ENCODE measurements around the gene GCNA. TPM values are rescaled to one million over a fixed set of nuclear protein-coding genes. Genes with fewer than 3 reads are reported as not detected.

The GCNA gene, protein sequence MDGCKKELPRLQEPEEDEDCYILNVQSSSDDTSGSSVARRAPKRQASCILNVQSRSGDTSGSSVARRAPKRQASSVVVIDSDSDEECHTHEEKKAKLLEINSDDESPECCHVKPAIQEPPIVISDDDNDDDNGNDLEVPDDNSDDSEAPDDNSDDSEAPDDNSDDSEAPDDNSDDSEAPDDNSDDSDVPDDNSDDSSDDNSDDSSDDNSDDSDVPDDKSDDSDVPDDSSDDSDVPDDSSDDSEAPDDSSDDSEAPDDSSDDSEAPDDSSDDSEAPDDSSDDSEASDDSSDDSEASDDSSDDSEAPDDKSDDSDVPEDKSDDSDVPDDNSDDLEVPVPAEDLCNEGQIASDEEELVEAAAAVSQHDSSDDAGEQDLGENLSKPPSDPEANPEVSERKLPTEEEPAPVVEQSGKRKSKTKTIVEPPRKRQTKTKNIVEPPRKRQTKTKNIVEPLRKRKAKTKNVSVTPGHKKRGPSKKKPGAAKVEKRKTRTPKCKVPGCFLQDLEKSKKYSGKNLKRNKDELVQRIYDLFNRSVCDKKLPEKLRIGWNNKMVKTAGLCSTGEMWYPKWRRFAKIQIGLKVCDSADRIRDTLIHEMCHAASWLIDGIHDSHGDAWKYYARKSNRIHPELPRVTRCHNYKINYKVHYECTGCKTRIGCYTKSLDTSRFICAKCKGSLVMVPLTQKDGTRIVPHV
- total RNA-seq (2012; rRNA removed) = 2.0 TPM in 2 replicates

DNA sequence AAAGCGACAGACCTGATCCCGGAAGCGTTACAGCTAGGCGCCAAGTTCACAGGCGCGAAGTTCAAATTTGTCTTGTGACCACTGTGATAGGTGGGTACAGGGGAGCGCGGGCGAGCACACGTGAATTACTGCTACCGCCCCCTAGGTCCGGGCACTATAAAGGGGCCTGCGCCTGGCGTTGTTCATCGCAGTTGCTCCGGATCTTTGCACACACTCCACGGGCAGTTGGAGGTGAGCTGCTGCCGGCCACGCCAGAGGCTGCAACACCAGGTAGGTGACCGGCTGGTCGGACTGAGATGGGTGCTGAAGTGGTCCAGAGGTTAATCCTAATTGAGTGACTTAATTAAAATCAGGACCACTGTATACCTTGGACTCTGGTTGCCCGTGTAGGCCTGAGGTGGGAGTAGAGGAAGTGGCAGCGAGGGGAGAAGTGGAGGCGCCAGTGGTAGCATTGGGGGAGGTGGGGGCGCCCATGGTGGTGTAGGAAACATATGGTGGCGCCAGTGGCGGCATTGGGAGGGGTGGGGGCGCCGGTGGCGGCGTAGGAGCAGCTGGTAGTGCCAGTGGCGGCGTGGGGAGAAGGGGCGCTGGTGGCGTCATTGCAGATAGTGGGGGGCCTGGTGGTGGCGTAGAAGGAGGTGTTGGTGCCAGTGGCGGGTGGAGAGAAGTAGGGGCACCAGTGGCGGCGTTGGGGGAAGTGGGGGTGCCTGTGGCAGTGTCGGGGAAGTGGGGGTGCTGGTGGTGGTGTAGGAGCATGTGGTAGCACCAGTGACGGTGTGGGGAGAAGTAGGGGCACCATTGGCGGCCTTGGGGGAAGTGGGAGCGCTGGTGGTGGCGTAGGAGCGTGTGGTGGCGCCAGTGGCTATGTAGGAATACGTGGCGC, at the start of gene GCNA:
GCNA (plus strand) TSS at position 185 of the 883 bp plus-strand sequence. CDS start 2,385 bp downstream, outside the sequence.
- H3K4me3 ChIP-seq (ENCODE audit: low read length) = no peak within 1 kb of the TSS
- H3K9ac ChIP-seq (ENCODE audit: low read depth, low read length) = no peak within 1 kb of the TSS
- H3K9me3 ChIP-seq (replicated peaks; ENCODE audit: low read length) = no peaks in the 10 kb centered on the region
- no peak within 1 kb of the TSS for H3K4me2 ChIP-seq (ENCODE audit: low read length)
- H3K36me3 ChIP-seq (ENCODE audit: insufficient read depth, low read length) = peaks cover 20% of the 10 kb centered on the region
- H3K27me3 ChIP-seq (ENCODE audit: control insufficient read depth, insufficient read depth, low read length) = no peaks in the 10 kb centered on the region
- peaks cover 4% of the 10 kb centered on the region for H3K4me1 ChIP-seq (ENCODE audit: control insufficient read depth, insufficient read depth, low read length)

DNA sequence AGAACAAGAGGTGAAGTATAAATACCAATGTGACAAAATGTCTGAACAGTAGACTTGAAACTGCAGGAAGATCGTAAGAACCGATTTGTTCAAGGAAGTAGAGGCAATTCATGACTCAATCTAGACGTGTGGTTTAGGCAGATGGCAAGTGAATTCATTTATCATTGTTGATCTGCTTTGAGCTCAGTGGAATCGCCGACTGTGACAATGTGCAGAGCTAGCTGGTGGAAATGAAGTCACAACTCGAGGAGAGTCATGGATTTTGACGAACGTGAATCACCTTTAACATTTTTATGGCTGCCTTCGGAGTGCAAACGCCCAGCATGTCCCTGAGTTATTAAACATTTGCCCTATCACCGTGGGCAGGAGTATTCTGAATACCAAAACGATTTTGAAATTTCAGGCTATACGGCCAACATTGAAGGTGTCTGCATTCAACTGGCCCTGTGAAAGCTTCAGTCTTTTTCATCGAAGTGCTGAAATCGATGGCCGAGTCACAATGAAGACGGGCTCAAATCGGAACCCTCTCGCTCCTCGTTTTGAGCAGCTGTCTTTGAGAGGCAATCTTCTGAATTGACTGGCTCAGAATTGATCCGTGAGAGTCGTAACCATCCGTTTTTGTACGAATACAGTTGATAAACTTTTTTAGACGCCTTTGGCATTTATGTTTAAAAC, 46.0 kb upstream of the GCNA start:
- Histone ChIP-seq H3K36me3 (ENCODE audit: insufficient read depth, low read length) (no peaks in the 10 kb centered on the region), H3K27me3 (ENCODE audit: control insufficient read depth, insufficient read depth, low read length) (no peaks in the 10 kb centered on the region), H3K9ac (ENCODE audit: low read depth, low read length) (peak overlapping the region; percentile 76), H3K4me3 (ENCODE audit: low read length) (peak overlapping the region; percentile 65), H3K9me3 (replicated peaks; ENCODE audit: low read length) (no peaks in the 10 kb centered on the region), H3K4me2 (ENCODE audit: low read length) (peak overlapping the region; percentile 79), H3K4me1 (ENCODE audit: control insufficient read depth, insufficient read depth, low read length) (peaks cover 4% of the 10 kb centered on the region)

DNA sequence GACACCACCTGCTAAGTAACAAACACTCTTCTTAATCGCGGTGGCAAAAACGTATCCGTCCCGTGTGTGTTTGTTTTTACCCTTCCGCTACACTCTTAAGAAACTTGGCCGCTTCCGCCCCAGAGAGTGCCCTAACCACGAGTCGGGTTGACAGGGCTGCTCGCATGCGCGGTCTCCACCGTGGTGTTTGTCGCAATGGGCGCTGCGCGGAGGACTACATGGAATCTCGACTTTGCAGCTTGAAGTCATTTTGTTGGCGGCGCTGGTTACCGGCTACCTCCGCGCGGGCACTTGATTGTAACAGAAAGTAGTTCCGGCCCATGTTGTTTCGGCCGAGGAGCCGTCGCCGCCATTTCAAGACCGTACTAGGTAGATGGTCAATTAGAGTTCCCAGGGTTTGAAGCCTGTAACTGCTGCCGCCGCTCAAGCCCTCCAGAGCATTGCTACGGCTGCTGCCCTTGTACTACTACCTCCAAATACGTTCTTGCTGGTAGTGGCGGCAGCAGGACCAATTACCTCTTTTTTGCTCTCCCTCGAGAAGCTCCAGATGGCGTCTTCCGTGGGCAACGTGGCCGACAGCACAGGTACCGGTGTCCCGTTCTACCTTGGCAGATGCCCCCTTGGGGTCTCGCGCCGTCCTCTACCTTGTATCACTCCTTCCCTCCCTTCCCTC, 45.3 kb upstream of the GCNA start, which contains the start of gene OGT:
OGT (plus strand) TSS at position 352 of the 673 bp plus-strand sequence; CDS start at position 548, 196 bp downstream.
- Histone ChIP-seq H3K9ac (ENCODE audit: low read depth, low read length) (peak within 1 kb of the TSS; percentile 89), H3K4me3 (ENCODE audit: low read length) (peak within 1 kb of the TSS; percentile 83), H3K9me3 (replicated peaks; ENCODE audit: low read length) (no peaks in the 10 kb centered on the region), H3K27me3 (ENCODE audit: control insufficient read depth, insufficient read depth, low read length) (no peaks in the 10 kb centered on the region), H3K4me2 (ENCODE audit: low read length) (peak within 1 kb of the TSS; percentile 81), H3K36me3 (ENCODE audit: insufficient read depth, low read length) (no peaks in the 10 kb centered on the region), H3K4me1 (ENCODE audit: control insufficient read depth, insufficient read depth, low read length) (peaks cover 4% of the 10 kb centered on the region)

DNA sequence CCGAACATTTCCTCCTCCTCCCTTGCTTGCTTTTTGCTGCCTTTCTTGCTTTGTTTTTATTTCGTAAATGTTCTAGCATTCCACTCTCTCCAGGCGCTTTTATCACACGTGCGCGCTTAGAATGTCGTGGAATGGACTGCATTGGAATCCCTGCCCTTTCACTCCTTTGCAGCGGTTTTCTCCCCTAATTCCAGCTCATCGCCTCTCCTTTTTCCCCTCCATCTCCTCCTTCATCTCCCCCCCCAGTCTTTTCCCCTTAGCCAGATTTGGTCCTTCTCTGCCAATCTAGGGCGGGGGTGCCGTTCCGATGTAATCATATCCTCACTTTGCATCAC, 44.8 kb upstream of the GCNA start:
- no peaks in the 10 kb centered on the region for H3K36me3 ChIP-seq (ENCODE audit: insufficient read depth, low read length)
- no peaks in the 10 kb centered on the region for H3K27me3 ChIP-seq (ENCODE audit: control insufficient read depth, insufficient read depth, low read length)
- peaks cover 4% of the 10 kb centered on the region for H3K4me1 ChIP-seq (ENCODE audit: control insufficient read depth, insufficient read depth, low read length)
- peak overlapping the region; percentile 81 for H3K4me2 ChIP-seq (ENCODE audit: low read length)
- H3K9me3 ChIP-seq (replicated peaks; ENCODE audit: low read length) = no peaks in the 10 kb centered on the region
- H3K4me3 ChIP-seq (ENCODE audit: low read length) = peak overlapping the region; percentile 83
- H3K9ac ChIP-seq (ENCODE audit: low read depth, low read length) = peak overlapping the region; percentile 89

DNA sequence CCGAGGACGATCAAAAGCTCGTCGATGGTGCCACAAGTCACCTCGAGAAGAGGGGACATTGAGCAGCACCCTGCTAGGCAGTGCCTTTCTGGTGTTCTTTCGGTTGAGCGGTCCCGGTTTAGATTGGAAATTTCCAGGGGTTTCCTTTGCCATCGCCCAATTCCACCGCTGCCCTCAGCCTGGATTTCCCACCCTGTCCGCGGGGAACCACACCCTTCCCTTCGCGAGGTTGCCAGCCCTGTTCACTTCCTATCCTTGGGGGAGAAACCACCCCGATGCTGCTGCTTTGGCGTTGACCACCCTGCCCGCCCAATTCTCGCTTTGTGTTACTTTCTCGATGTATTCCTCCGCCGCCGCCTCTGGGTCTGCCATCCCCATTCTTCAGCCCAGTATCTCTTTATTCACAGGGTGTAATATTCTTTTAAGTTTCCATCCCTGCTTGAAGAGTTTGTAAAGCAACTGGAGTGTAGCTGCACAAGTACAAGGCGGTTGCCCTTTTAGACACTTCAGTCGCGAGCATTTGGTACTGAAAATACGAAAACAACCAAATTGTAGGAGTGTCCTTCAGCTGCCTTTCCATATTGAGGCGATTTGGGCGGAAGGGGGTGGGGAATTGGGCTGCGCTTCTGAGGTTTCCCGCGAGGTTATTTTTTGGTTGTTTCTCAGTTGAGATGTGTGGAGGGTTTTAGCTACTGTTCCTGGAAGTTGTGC, 44.2 kb upstream of the GCNA start:
- no peaks in the 10 kb centered on the region for H3K27me3 ChIP-seq (ENCODE audit: control insufficient read depth, insufficient read depth, low read length)
- peaks cover 4% of the 10 kb centered on the region for H3K4me1 ChIP-seq (ENCODE audit: control insufficient read depth, insufficient read depth, low read length)
- no peaks in the 10 kb centered on the region for H3K36me3 ChIP-seq (ENCODE audit: insufficient read depth, low read length)
- H3K9ac ChIP-seq (ENCODE audit: low read depth, low read length) = peak overlapping the region; percentile 89
- peak overlapping the region; percentile 83 for H3K4me3 ChIP-seq (ENCODE audit: low read length)
- H3K9me3 ChIP-seq (replicated peaks; ENCODE audit: low read length) = no peaks in the 10 kb centered on the region
- peak overlapping the region; percentile 81 for H3K4me2 ChIP-seq (ENCODE audit: low read length)

DNA sequence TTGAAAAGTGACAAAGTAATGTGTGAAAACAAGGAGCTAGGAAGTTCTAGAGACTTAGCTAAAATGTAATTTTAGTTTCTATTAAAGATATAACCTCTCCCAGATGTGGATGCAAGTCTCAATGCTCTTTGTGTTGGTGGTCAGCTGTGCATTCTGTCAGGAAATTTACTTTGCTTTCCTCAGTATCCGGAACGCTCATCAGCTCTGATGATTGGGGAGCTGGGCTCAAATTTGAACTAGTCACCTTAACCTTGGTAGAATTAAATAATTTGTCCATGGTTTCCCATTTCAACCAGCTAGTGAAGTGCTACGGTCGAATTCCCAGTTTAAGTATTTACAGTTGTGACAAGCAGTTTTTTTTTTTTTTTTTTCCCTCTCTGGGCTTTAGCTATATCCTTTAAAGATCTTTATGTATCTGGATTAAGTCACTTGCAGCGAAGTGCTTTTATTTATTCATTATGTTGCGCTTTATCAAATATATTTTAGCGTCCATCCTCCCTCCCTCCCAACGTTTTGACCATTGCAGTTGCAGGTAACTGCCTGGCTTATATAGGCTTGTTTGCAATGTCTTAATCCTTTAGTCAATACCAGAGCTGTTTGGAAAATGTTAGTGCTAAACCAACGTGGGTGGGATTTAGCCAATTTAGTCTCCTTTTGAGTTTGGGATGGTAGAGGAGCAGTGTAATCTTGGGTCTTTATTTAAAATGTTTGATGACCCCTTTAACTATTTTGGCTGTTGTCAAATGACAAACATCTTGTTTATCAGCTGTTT, 43.3 kb upstream of the GCNA start:
- Histone ChIP-seq H3K36me3 (ENCODE audit: insufficient read depth, low read length) (no peaks in the 10 kb centered on the region), H3K9me3 (replicated peaks; ENCODE audit: low read length) (no peaks in the 10 kb centered on the region), H3K4me3 (ENCODE audit: low read length) (peak overlapping the region; percentile 83), H3K27me3 (ENCODE audit: control insufficient read depth, insufficient read depth, low read length) (no peaks in the 10 kb centered on the region), H3K4me2 (ENCODE audit: low read length) (peak overlapping the region; percentile 81), H3K4me1 (ENCODE audit: control insufficient read depth, insufficient read depth, low read length) (peaks cover 4% of the 10 kb centered on the region), H3K9ac (ENCODE audit: low read depth, low read length) (peak overlapping the region; percentile 89)

DNA sequence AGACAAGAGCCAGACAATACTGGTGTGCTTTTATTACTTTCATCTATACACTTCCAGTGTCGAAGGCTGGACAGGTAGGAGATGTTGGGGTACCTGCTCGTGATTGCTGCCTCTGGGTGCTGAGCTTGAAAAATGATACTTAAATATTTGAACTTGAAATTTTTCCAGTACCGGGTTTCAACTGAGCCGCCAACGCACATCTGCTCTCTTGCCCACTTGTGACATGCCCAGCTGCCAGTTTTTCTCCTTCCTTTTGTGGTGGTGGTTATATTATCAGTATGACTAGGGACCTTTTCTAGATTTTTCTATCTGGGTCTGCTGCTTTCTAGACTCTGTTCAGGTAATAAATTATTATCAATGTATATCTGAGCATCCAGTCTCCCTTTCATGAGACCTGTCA, 42.0 kb upstream of the GCNA start:
- Histone ChIP-seq H3K9ac (ENCODE audit: low read depth, low read length) (peak overlapping the region; percentile 89), H3K4me1 (ENCODE audit: control insufficient read depth, insufficient read depth, low read length) (peaks cover 8% of the 10 kb centered on the region), H3K4me3 (ENCODE audit: low read length) (peak overlapping the region; percentile 83)

DNA sequence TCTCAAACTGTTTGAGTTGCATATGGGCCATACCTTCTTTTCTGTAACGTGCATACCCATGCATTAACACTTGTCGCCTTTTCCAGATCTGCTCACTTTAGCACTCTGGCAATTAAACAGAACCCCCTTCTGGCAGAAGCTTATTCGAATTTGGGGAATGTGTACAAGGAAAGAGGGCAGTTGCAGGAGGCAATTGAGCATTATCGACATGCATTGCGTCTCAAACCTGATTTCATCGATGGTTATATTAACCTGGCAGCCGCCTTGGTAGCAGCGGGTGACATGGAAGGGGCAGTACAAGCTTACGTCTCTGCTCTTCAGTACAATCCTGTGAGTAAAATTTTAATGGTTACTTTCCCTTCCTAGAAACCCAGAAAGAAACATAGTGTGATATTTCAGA, 40.5 kb upstream of the GCNA start:
- Histone ChIP-seq H3K36me3 (ENCODE audit: insufficient read depth, low read length) (no peaks in the 10 kb centered on the region), H3K4me2 (ENCODE audit: low read length) (no peak overlapping the region), H3K9me3 (replicated peaks; ENCODE audit: low read length) (no peaks in the 10 kb centered on the region), H3K9ac (ENCODE audit: low read depth, low read length) (no peak overlapping the region), H3K27me3 (ENCODE audit: control insufficient read depth, insufficient read depth, low read length) (no peaks in the 10 kb centered on the region), H3K4me1 (ENCODE audit: control insufficient read depth, insufficient read depth, low read length) (peaks cover 18% of the 10 kb centered on the region), H3K4me3 (ENCODE audit: low read length) (no peak overlapping the region)

More for the DNA sequence above, 42.0 kb upstream of the GCNA start:
- Histone ChIP-seq H3K4me2 (ENCODE audit: low read length) (peak overlapping the region; percentile 81), H3K36me3 (ENCODE audit: insufficient read depth, low read length) (no peaks in the 10 kb centered on the region), H3K9me3 (replicated peaks; ENCODE audit: low read length) (no peaks in the 10 kb centered on the region), H3K27me3 (ENCODE audit: control insufficient read depth, insufficient read depth, low read length) (no peaks in the 10 kb centered on the region)

DNA sequence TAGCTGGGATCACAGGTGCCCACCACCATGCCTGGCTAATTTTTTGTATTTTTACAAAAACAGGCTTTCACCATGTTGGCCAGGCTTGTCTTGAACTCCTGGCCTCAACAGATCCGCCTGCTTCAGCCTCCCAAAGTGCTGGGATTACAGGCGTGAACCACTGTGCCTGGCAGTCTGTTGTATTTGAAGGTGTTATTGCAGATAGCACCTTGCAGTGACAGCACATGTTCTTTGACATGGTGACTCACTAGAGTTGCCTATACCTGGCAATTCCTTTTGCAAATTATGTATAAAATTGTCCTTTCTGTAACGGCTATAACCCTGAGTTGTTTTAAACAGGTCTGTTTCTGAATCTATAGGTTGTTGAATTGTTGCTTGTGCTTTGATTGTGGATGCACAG, 37.4 kb upstream of the GCNA start:
- H3K4me1 ChIP-seq (ENCODE audit: control insufficient read depth, insufficient read depth, low read length) = peaks cover 32% of the 10 kb centered on the region
- peaks cover 9% of the 10 kb centered on the region for H3K36me3 ChIP-seq (ENCODE audit: insufficient read depth, low read length)
- H3K27me3 ChIP-seq (ENCODE audit: control insufficient read depth, insufficient read depth, low read length) = no peaks in the 10 kb centered on the region
- peak overlapping the region; percentile 23 for H3K4me2 ChIP-seq (ENCODE audit: low read length)
- no peaks in the 10 kb centered on the region for H3K9me3 ChIP-seq (replicated peaks; ENCODE audit: low read length)
- H3K4me3 ChIP-seq (ENCODE audit: low read length) = no peak overlapping the region
- no peak overlapping the region for H3K9ac ChIP-seq (ENCODE audit: low read depth, low read length)
